Effector CD4-positive, alpha-beta T cell (primary cell): ENCODE results near the gene CBLN3.
"Not testable (repeated sequence)": the region's sequence is repeated elsewhere in the genome, so short reads cannot be mapped to it uniquely, and the experiment has no call there.

Source experiments
- DNase-seq: peaks from one replicate; pipeline ENCODE4 v3.0.0-alpha.2; 2020
- total RNA-seq: gene quantifications from one replicate; lab custom pipeline; 2026; lab: John Stamatoyannopoulos, UW

The CBLN3 gene
- total RNA-seq = 4.3 reads per million, percentile 17 among the genes with 10 or more reads in this experiment

- peak; percentile 81 for DNase-seq
Observed at GRCh38 chr14:24429395-24430142, at the start of gene CBLN3, which contains the start of gene KHNYN. CBLN3 (minus strand) TSS chr14:24429668; CDS start chr14:24429054, 614 bp downstream. KHNYN (plus strand) TSS chr14:24429954; CDS start chr14:24430731, 777 bp downstream.

GRCh38 chr14:24475261-24475660 lies 45.8 kb upstream of the CBLN3 start:
- no peak for DNase-seq

GRCh38 chr14:24473211-24473610 lies 43.7 kb upstream of the CBLN3 start:
- DNase-seq = no peak

- not testable (repeated sequence) for DNase-seq
Observed at GRCh38 chr14:24470450-24470849, 41.0 kb upstream of the CBLN3 start.

DNA sequence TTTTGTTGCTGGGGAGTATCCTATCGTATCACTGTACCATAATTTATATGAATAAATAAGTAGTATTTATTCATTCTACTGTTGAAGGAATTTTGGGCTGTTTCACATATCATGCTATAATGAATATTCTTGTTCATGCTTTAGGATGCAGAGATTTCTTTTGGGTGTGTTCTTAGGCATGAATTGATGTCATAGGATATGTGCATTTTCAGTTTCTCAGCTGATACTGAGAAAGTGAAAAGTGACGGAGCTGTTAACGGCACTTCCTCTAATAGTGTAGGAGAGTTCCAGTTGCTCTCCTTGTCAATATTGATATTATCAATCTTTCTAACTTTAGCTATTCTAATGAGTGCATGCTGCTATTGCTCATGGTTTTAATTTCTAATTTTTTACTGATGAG lies 36.3 kb upstream of the CBLN3 start:
- DNase-seq = no peak

GRCh38 chr14:24465368-24465767 lies 35.9 kb upstream of the CBLN3 start:
- DNase-seq = no peak

- no peak for DNase-seq
Observed at GRCh38 chr14:24463884-24464785, 34.7 kb upstream of the CBLN3 start.

DNA sequence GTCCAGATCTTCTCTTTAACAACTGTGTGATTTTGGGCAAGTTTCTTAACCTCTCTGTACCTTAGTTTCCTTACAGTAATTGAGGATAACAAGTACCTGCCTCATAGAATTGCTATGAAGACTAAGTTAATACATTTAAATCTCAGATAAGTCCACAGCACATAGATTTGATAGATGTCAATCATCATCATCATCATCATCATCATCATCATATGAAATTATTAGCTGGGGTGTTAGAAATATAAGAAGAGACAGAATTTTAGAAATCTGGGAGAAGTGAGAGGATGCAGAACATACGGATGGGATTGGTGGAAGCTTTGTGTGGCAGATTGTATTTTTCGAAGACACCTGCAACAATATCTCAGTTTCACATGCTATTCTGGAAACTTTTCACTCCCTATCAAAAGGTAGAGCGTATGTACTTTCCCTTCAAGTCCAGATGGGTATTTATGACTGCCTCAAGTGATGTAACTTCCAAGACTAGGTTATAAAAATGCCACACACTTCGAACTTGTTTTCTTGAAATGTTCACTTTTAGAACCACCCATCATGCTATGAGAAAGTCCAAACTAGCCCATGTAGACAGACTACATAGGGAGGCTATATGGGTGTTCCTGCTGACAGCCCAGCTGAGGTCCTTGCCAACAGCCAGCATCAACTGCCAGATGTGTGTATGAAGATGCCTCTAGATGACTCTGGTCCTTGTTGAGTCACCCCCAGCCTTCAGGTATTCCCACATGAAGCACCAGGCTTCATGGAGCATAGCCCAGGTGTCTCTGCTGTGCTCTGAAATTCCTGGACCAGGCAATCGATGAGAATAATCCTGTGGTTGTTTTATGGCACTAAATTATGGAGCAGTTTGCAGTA lies 33.8 kb upstream of the CBLN3 start:
- DNase-seq = no peak

GRCh38 chr14:24461336-24461735 lies 31.9 kb upstream of the CBLN3 start:
- no peak for DNase-seq

DNA sequence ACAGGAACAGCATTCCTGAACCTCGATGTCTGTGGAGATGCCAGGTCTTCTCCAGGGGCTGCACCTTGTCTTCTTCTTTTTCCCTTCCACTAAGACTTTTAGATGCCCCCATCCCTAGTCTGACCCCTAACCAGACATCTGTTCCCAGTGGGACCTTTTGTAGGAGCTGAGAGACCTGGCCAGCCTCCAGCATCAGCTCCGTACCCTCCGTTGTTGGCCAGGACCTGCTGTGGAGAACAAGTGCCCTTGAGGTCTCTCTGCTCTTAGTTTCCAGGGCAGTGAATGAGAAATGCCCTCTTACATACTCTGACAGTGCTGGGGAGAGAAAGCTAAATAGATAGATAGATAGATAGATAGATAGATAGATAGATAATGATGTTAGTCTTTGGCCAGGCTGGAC lies 29.9 kb upstream of the CBLN3 start:
- DNase-seq = no peak

- DNase-seq = no peak
Observed at GRCh38 chr14:24458736-24459135, 29.3 kb upstream of the CBLN3 start.

- no peak for DNase-seq
Observed at GRCh38 chr14:24456980-24457379, 27.5 kb upstream of the CBLN3 start.

- DNase-seq = not testable (repeated sequence)
Observed at GRCh38 chr14:24450828-24451227, 21.4 kb upstream of the CBLN3 start.

DNA sequence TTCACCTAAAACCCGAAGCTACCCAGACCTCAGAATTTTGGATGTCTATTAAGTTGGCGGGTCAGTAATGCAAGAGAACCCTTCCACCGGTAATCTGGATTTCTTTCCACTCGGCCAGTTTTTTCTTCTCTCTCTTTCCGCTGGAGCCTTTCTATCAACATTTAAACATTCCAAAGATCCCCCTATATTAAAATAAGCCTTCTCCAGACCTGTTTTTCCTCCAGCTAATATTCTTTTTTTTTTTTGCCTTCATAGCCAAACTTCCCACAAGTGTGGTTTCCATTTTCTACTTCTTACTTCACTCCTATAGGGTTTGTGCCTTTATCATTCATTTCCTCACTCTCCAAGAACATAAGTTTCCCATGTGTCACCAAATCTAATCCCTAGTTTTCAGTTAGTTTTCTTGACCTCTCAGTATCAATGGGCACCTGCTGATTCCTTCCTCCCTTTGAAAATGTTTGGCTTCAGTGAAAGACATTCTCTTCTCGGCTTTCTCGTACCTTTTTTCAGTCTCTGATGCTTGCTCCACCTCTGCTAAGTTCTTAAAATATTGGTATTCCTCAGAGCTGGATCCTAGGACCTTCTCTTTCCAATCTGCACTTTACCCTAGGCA lies 13.7 kb upstream of the CBLN3 start:
- DNase-seq = no peak

- peak; percentile 95 for DNase-seq
Observed at GRCh38 chr14:24442240-24443052, 13.0 kb upstream of the CBLN3 start, which contains the start of gene SDR39U1. SDR39U1 (minus strand) TSS chr14:24442776; CDS start chr14:24442769, 7 bp downstream.

- DNase-seq = no peak
Observed at GRCh38 chr14:24441904-24442239, 12.4 kb upstream of the CBLN3 start.

GRCh38 chr14:24441485-24441884 lies 12.0 kb upstream of the CBLN3 start:
- no peak for DNase-seq

DNA sequence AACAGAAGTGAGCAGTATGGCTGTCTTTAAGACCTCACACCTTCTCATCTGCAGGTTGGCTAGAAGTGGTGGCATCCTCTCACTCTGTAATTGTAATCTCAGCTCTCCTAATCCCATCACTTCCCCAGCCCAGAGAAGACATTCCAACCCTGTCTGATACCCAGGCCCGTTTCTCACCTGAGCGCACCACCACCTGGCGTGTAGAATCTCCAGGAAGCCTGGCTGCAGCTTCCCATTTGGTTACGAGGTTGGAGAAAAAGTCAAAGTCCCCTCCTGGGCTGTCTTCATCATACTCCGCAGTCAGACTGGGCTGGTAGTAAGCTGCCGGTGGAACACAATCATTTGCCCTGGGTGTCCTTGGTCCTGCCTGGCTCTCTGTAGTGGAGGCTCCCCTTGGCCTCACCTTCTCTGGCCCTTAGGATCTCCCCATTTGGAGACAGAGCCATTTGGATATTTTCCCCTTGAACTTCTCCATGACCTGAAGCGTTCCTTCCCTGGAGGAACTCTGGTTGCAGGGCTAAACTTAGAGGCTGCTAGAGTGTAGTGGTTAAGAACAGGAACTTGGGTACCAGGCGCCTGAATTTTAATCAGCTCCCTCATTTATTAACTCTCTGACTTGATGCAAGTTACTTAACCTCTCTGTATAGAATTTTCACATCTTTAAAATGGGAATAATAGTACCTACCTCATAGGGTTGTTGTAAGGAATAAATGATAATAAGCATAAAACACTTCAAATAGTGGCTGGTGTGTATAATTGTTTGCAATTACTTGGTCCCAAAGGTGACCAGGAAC lies 11.3 kb upstream of the CBLN3 start:
- DNase-seq = no peak

DNA sequence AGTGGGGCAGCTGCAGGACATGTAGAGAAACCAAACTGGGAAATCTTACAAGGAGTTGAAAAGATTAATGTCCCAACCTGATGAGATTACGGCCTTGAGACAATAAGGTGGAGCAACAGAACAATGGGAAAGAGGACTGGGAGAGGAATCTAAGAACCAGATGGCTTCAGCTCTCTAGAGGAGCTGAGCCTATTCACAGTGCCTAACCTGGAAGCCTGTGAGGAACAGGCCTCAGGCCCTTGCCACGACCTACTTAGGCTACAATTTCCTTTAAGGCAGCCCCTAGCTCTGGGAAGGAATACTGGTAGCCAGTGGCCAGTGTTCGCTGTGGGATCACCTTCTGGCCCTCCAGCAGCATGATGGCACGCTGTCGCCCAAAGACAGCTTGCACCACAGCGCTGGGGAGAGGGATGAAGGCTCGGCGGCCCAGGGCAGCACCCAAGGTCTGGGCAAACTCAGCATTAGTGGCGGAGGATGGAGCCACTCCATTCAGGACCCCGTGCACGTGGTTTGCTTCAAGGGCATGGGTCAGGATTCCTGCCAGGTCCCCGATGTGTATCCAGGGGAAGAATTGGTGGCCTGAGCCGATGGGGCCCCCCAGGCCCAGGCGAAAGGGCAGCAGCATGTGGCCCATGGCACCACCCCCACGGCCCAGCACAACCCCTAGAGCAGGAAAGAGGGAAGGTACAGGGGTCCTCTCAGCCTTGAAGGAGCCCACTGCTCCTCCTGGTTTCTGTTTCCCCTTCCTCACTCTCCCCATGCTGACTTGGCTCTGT lies 10.6 kb upstream of the CBLN3 start:
- DNase-seq = no peak

GRCh38 chr14:24439257-24439656 lies 9.8 kb upstream of the CBLN3 start:
- no peak for DNase-seq
